Measurements from ENCODE around the gene SELENON. TPM values are rescaled to one million over a fixed set of nuclear protein-coding genes. Genes with fewer than 3 reads are reported as not detected.

SELENON gene
- total and polyA plus RNA-seq, 4 donors = 4.3 to 16.1 (median 9.0) TPM

- no peak overlapping the region for H3K27ac ChIP-seq (ENCODE audit: low read depth in 1 of 2, low read length in 2 of 2)
- no peaks in the 10 kb centered on the region for H3K27me3 ChIP-seq (ENCODE audit: control insufficient read depth in 4 of 4, insufficient read depth in 4 of 4, low read length in 3 of 4)
- no peaks in the 10 kb centered on the region for H3K9me3 ChIP-seq (ENCODE audit: control insufficient read depth in 4 of 4, low read length in 3 of 4)
- H3K4me1 ChIP-seq (ENCODE audit: control insufficient read depth in 4 of 4, insufficient read depth in 4 of 4, low read length in 3 of 4) = no peaks in the 10 kb centered on the region
- DNase-seq (ENCODE audit: low spot score) = no peak
- WGBS = 92% methylated on average over 6 of the region's 6 CpGs
- no peak overlapping the region for H3K4me3 ChIP-seq (ENCODE audit: low read depth in 1 of 3, low read length in 3 of 3)
- H3K36me3 ChIP-seq (ENCODE audit: control insufficient read depth in 4 of 4, insufficient read depth in 3 of 4, low read depth in 1 of 4, low read length in 3 of 4) = peaks cover 0 to 3% (median 0%) of the 10 kb centered on the region in 4 donors
- H3K9ac ChIP-seq (ENCODE audit: low read depth in 1 of 2, low read length in 2 of 2) = no peak overlapping the region
- TF ChIP-seq FOXA1 (IDR thresholded peaks at IDR 0.05) = no peak
- no peak for TF ChIP-seq TAF1 (conservative IDR thresholded peaks at IDR 0.05)
- TF ChIP-seq GABPA (IDR thresholded peaks at IDR 0.05 in 1 of 2, conservative IDR thresholded peaks at IDR 0.05 in 1 of 2) = no peak
- TF ChIP-seq NR2F2 (IDR thresholded peaks at IDR 0.05) = no peak
- TF ChIP-seq JUND (IDR thresholded peaks at IDR 0.05) = no peak
- no peak for TF ChIP-seq REST (IDR thresholded peaks at IDR 0.05)
- TF ChIP-seq ATF3 (IDR thresholded peaks at IDR 0.05) = no peak
Observed at GRCh38 chr1:25790472-25790871, 9.5 kb upstream of the SELENON start.

- no peak for TF ChIP-seq NR2F2 (IDR thresholded peaks at IDR 0.05)
- no peak for TF ChIP-seq YY1 (IDR thresholded peaks at IDR 0.05)
- no peak for DNase-seq (ENCODE audit: low spot score)
- H3K27ac ChIP-seq (ENCODE audit: low read depth in 1 of 2, low read length in 2 of 2) = no peak overlapping the region
- peaks cover 0 to 7% (median 3%) of the 10 kb centered on the region in 4 donors for H3K4me1 ChIP-seq (ENCODE audit: control insufficient read depth in 4 of 4, insufficient read depth in 4 of 4, low read length in 3 of 4)
- no peak overlapping the region for H3K4me3 ChIP-seq (ENCODE audit: low read depth in 1 of 3, low read length in 3 of 3)
- peaks cover 0 to 2% (median 0%) of the 10 kb centered on the region in 4 donors for H3K36me3 ChIP-seq (ENCODE audit: control insufficient read depth in 4 of 4, insufficient read depth in 3 of 4, low read depth in 1 of 4, low read length in 3 of 4)
- H3K27me3 ChIP-seq (ENCODE audit: control insufficient read depth in 4 of 4, insufficient read depth in 4 of 4, low read length in 3 of 4) = no peaks in the 10 kb centered on the region
- 63% methylated on average over 4 of the region's 4 CpGs for WGBS
- no peaks in the 10 kb centered on the region for H3K9me3 ChIP-seq (ENCODE audit: control insufficient read depth in 4 of 4, low read length in 3 of 4)
- H3K9ac ChIP-seq (ENCODE audit: low read depth in 1 of 2, low read length in 2 of 2) = no peak overlapping the region
Observed at GRCh38 chr1:25792115-25792514, 7.9 kb upstream of the SELENON start.

GRCh38 chr1:25793585-25794170 is 6.3 kb upstream of the SELENON start:
- Histone ChIP-seq H3K27ac (ENCODE audit: low read depth in 1 of 2, low read length in 2 of 2) (no peak overlapping the region), H3K4me1 (ENCODE audit: control insufficient read depth in 4 of 4, insufficient read depth in 4 of 4, low read length in 3 of 4) (peaks cover 0 to 7% (median 3%) of the 10 kb centered on the region in 4 donors), H3K9ac (ENCODE audit: low read depth in 1 of 2, low read length in 2 of 2) (no peak overlapping the region), H3K36me3 (ENCODE audit: control insufficient read depth in 4 of 4, insufficient read depth in 3 of 4, low read depth in 1 of 4, low read length in 3 of 4) (no peaks in the 10 kb centered on the region), H3K27me3 (ENCODE audit: control insufficient read depth in 4 of 4, insufficient read depth in 4 of 4, low read length in 3 of 4) (no peaks in the 10 kb centered on the region), H3K4me3 (ENCODE audit: low read depth in 1 of 3, low read length in 3 of 3) (no peak overlapping the region), H3K9me3 (ENCODE audit: control insufficient read depth in 4 of 4, low read length in 3 of 4) (no peaks in the 10 kb centered on the region)
- no peak for TF ChIP-seq REST (IDR thresholded peaks at IDR 0.05)
- TF ChIP-seq SP1 (IDR thresholded peaks at IDR 0.05) = no peak
- no peak for TF ChIP-seq FOXA2 (IDR thresholded peaks at IDR 0.05)
- TF ChIP-seq NR2F2 (IDR thresholded peaks at IDR 0.05) = no peak
- TF ChIP-seq EGR1 (IDR thresholded peaks at IDR 0.05; ENCODE audit: low read depth in 2 of 2) = no peak
- DNase-seq (ENCODE audit: low spot score) = no peak
- 78% methylated on average over 7 of the region's 7 CpGs for WGBS

Data from liver (tissue), 9 donors.